GM12891 (cell line): ENCODE data around the gene WDHD1.
A peak's percentile ranks its signal among the peaks of the same experiment; 100 is the strongest.

Experiments used
- PAX5 ChIP-seq: IDR thresholded peaks from 2 replicates; pipeline ENCODE4 v1.6.1; 2011; ENCODE audit warnings: low read length, moderate library complexity, mild to moderate bottlenecking; ENCODE audit not compliant: insufficient read depth, severe bottlenecking
- POLR2A ChIP-seq: IDR thresholded peaks from 2 replicates; pipeline ENCODE4 v1.6.1; 2011; ENCODE audit warnings: low read depth, low read length, control low read depth
- POLR2AphosphoS5 ChIP-seq: IDR thresholded peaks from 2 replicates; pipeline ENCODE4 v1.6.1; 2011; ENCODE audit warnings: low read depth, low read length, control low read depth
- TAF1 ChIP-seq: IDR thresholded peaks from 2 replicates; pipeline ENCODE4 v1.6.1; 2011; ENCODE audit warnings: low read depth, low read length, control low read depth

DNA sequence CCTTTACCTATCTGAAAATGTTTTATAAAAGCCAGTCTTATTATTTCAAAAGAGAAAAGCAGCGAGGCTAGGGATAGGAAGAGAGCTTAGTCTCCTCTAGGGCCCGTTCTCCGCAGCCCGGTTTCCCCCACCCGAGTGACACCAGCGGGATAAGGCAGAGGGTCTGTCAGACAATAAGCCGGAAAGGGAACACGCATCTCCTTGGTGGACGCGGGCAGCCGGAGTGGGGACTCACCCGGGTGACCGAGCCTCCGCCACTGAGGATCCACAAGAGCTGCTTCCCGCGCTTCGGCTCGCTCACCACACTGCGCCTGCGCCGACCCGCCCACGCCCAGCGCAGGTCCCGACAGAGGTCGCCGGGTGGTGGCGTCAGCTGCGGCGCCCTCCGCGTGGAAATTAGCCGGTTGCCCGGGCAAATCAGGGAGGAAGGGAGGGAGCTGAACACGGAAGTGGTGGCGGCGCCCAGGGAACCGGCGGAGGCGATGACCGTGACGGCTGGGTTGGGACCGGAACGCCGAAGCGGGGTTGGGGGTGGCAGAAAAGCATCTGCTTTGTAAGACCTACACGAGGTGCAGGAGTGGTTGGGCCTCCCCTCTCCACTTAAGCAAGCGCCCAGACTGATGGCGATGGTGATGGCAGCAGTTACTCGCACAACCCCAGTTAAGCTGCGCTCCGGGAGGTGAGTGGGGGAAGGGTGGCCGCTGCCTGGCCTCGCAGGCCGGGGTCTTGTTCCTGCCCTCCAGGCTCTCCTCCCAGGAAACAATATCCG lies at the start of gene WDHD1, which contains the start of gene SOCS4:
- TF ChIP-seq POLR2A, result peak; percentile 88
- TF ChIP-seq TAF1, result no peak; the same call in 1 of the 2 replicates
- TF ChIP-seq POLR2AphosphoS5, result peak; percentile 79
- peak; percentile 99 for TF ChIP-seq PAX5
